Right ventricle myocardium superior (tissue), 1 donor: Measurements from ENCODE around the gene RPS24. TPM values are rescaled to one million over a fixed set of nuclear protein-coding genes. Genes with fewer than 3 reads are reported as not detected.

Experiments
- ATAC-seq: fragments of 200-7000 bp; cut with Tn5 transposase; one replicate; pipeline ENCODE4 v1.9.1; 2020; ENCODE audit warnings: mild to moderate bottlenecking; ENCODE audit not compliant: poor library complexity
- DNase-seq: peaks from one replicate; pipeline ENCODE4 v3.0.0-alpha.2; 2020
- intact Hi-C: fragments of 100-400 bp; cut with DNase I; formaldehyde crosslinking; loops from one replicate; pipeline ENCODE4 v1.11.2; 2022
- total RNA-seq: library from RNA; stranded (reverse); fragmentation: NEBNext Ultra II Directional; extraction: Animal tissue kit (Norgen Biotek cat#: 25700); gene quantifications from one replicate; pipeline ENCODE4 v1.2.1, GENCODE V29; 2021
- donor health status: DM: no; HTN: yes; CAD: no; lungs with severe emphysema.

RPS24 gene
- total RNA-seq, 1 donor from 2014 or later = 716 TPM

- no peak for ATAC-seq
- intact Hi-C loops = no loop called here
- DNase-seq = no peak
Measured at GRCh38 chr10:78021201-78021600, 12.5 kb upstream of the RPS24 start.

DNA sequence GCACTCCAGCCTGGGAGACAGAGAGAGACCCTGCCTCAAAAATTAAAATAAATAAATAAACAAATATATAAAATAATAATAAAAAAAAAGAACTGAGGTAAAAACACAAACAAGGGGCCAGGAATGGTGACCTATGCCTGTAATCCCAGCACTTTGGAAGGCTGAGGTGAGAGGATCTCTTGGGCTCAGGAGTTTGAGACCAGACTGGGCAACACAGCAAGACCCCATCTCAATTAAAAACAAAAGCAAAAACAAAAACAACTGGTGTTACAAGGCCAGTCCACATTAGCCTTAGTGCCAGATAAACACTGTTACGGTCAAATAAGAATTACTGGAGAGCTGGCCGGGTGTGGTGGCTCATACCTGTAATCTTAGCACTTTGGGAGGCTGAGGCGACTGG lies 9.9 kb upstream of the RPS24 start:
- no peak for ATAC-seq
- no peak for DNase-seq
- intact Hi-C loops = no loop called here

DNA sequence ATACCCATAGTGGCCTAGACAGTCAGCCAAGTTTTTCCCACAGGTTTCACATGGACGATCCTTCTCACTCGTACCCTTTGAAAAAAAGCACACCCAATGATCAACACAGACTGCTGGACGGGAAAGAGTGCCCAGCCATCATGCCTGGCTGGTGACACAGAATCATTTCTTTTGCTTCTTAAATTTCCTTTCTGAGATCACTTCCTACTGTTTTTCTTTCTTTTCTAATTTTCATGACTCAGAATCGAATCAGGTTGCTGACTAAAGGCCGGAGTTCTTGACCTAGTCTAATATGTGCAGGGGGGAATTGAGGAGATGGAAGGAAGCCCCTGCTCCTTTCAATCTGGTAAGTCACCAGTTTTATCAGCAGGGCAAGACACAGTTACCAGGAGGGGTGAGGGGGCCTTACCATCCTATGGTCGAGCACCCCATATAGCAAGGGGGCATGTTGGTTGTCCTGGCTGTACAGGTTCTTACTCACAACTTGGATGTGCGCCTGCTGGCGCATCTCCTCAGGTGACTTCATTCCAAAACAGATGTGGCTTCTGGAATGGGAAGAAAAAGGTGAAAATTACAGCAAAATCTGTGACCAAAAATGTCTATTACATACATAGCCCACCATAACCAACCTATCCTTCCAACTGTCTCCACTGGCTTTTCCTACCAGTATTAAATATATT lies 7.8 kb upstream of the RPS24 start:
- DNase-seq (no peak), ATAC-seq (no peak)
- intact Hi-C loops = no loop called here

DNA sequence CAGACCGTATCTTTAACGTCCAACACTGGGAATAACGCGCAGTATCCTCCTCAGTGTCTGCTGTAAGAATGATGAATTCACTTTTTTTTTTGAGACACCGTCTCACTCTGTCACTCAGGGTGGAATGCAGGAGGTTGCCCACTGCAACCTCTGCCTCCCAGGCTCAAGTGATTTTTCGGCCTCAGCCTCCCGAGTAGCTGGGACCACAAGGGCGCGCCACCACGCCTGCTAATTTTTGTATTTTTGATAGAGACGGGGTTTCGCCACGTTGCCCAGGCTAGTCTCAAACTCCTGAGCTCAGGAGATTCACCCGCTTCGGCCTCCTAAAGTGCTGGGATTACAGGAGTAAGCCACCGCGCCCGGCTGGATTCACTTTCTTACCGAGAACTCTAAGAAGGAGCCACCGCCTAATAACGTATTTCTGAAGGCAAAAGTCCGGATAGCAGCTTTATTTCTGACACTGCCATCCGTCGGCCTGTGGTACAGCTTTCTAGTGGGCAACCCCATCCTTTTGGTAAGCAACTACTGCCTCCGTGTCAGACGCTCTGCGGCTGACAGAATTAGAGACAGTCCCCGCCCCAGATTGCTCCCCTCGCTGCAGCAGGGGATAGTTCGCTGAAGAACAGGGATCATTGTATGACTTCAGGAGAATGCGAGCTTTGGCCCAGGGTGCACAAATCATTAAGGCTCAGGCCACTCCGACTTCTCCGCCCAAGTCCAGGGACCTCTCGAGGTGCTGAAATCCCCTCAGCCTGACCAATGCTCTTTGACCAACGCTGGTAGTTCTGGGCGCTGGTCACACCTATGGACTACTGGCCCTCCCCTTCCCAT lies 5.0 kb upstream of the RPS24 start:
- intact Hi-C loops = no loop called here
- ATAC-seq (no peak), DNase-seq (no peak)

GRCh38 chr10:78029269-78030226 lies 4.1 kb upstream of the RPS24 start, which contains the start of gene POLR3A:
TSS of gene POLR3A (minus strand) at chr10:78029515. CDS start at chr10:78029407, 108 bp downstream.
- peak; percentile 85 for ATAC-seq
- intact Hi-C loops = no loop called here
- DNase-seq = peak; percentile 98

GRCh38 chr10:78033387-78033636 lies 351 bp upstream of the RPS24 start:
- no peak for DNase-seq
- ATAC-seq = no peak
- intact Hi-C loops = no loop called here

GRCh38 chr10:78035025-78035424 lies 1.4 kb downstream of the RPS24 start:
- intact Hi-C loops = no loop called here

GRCh38 chr10:78035437-78035836 lies 1.8 kb downstream of the RPS24 start:
- no peak for DNase-seq
- ATAC-seq = no peak
- intact Hi-C loops = no loop called here

More at GRCh38 chr10:78035025-78035424, 1.4 kb downstream of the RPS24 start:
- ATAC-seq = no peak
- no peak for DNase-seq

DNA sequence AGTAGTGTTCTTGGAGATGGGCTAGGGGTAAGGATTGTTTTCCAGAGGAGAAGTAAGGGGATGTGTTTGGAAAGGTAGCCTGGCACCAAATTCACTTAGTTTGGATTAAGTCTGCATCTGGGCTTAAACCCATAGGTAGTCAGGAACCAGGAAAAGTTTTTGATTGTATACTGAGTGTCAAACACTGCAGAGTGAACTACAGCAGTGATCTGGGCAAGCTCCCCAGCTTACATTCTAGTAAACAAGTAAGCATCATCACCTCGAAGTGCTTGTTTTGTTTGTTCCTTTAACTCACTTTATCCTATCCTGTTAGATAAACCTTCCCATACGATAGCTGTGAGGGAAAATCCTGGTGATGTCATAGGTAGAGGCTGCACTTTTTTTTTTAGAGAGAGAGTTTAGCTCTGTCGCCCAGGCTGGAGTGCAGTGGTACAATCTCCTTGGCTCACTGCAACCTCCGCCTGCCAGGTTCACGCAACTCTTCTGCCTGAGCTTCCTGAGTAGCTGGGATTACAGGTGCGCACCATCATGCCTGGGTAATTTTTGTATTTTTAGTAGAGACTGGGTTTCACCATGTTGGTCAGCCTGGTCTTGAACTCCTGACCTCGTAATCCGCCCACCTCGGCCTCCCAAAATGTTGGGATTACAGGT lies 2.4 kb downstream of the RPS24 start:
- no peak for ATAC-seq
- intact Hi-C loops = no loop called here
- DNase-seq = no peak

DNA sequence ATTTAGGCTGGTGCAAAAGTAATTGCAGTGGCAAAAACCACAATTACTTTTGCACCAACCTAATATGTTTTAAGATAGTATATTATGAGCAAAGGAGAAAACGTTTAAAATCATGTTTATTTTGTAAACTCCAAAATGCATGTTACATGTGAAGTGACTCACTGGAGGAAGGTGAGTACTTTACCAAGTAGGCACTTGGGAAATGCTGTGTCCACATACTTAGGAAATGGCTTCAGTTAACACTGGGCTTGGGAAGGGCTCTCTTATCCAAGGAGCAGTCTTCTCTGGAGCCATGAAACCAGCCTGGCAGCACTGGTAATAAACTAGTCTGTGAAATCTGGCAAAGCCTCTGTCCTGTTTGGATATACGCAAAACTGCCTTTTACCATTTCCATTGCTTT lies 4.4 kb downstream of the RPS24 start:
- DNase-seq = no peak
- ATAC-seq = no peak
- intact Hi-C loops = no loop called here

- intact Hi-C loops = no loop called here
- DNase-seq (no peak), ATAC-seq (no peak)
Measured at GRCh38 chr10:78038791-78039547, 5.3 kb downstream of the RPS24 start.

DNA sequence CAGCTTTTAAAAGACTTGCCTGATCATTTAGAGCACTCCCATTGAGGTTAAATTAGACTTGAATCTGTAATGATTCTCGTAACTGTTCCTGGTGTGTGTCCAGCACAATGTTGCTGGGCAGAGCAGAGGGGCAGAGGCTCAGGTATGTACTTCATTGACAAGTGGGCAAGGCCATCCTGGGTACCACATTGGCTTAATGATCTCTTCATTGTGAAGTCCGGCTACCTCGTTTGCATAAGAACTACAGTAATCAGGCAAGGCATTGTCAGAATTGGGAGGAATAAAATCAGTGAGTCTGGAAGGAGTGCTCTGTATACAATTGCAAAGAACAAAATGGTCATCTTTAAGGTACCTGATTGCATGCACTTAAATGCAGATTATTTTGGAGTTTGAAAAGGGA lies 6.1 kb downstream of the RPS24 start:
- intact Hi-C loops = loop anchor here (10.0 kb wide), 1 partner anchor 615 kb away; no protein-coding TSS in a partner anchor
- ATAC-seq (no peak), DNase-seq (no peak)

DNA sequence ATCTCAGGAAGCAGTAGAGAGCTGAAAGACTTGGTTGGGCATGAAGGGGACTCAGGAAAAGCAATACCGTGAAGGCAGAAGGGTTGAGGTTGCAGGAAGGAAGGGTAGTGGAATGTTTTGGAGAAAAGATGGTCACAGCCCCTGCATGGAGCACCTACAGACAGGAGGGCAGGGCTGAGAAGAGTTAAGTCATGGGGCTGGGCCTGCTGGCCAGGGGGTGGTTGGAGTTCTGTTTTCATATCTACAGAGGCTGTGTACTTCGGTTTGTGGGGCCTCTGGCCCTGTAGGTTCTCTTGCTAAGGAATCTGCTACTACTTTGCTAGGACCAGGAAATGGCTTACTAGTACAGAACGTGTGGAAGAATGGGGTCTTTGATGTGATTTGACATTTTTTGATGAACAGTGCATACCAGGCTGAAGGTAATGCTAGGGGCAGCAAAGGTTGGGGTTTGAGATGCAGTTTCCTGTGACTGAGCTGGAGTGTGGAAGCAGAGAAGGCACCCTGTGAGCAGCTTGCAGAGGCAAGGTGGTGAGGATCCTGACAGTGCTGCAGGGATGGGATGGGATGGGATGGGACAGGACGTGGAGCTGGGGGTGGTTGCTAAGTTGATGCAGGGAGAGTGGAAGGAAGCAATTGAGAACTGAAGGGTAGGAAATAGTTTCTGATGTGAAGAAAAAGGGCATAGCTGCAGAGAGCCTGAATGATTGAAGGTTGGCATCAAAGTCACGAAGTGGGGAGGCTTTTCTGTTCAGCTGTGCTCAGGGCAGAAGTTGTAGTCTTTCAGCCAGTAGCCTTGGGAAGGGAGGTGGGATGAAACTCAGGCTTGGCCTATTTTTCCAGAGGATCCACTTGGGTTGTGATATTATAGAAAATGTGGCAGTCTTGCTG lies 7.8 kb downstream of the RPS24 start:
- DNase-seq (no peak), ATAC-seq (no peak)
- intact Hi-C loops = loop anchor here (10.0 kb wide), 1 partner anchor 613 kb away; no protein-coding TSS in a partner anchor

DNA sequence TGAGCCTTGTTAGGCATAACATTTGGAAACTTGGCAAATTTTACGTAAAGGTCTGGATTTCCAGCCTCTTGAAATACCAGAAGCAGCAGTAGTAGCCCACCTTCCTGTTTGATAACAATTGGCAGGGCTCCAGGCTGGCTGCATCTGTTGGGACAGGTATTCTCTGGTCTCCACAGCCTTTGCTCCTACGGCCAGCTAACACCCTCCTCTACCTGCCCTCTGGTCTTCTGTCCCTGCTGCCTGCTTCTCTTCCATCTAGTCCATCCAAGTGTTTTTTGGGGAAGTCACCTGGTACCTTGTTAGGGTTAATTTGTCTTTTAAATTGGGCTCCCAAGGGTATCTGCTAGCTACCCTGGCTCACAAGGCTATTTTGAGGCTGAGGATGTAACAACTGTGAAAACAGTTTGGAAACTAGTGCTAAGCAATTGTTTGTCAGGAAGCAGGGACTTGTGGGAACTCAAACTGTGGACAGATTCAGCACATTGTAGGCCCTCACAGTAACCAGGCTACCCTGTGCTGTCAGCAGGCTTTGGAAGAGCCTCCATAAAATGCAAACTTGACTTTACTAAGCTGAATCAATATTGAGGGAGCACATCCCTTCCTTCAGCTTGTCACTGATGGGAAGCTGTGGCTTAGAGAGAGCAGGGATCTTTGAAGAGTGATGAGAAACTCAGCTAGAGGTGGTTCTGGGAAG lies 8.5 kb downstream of the RPS24 start:
- no peak for DNase-seq
- intact Hi-C loops = loop anchor here (10.0 kb wide), 1 partner anchor 613 kb away; no protein-coding TSS in a partner anchor
- no peak for ATAC-seq

GRCh38 chr10:78042752-78043104 lies 9.1 kb downstream of the RPS24 start:
- ATAC-seq = no peak
- DNase-seq = no peak
- intact Hi-C loops = loop anchor here (10.0 kb wide), 1 partner anchor 612 kb away; no protein-coding TSS in a partner anchor

GRCh38 chr10:78044179-78044578 lies 10.5 kb downstream of the RPS24 start:
- intact Hi-C loops = loop anchor here (10.0 kb wide), 1 partner anchor 611 kb away; no protein-coding TSS in a partner anchor
- DNase-seq = no peak
- ATAC-seq = no peak
